ENCODE data around the gene TENM3.

DNA sequence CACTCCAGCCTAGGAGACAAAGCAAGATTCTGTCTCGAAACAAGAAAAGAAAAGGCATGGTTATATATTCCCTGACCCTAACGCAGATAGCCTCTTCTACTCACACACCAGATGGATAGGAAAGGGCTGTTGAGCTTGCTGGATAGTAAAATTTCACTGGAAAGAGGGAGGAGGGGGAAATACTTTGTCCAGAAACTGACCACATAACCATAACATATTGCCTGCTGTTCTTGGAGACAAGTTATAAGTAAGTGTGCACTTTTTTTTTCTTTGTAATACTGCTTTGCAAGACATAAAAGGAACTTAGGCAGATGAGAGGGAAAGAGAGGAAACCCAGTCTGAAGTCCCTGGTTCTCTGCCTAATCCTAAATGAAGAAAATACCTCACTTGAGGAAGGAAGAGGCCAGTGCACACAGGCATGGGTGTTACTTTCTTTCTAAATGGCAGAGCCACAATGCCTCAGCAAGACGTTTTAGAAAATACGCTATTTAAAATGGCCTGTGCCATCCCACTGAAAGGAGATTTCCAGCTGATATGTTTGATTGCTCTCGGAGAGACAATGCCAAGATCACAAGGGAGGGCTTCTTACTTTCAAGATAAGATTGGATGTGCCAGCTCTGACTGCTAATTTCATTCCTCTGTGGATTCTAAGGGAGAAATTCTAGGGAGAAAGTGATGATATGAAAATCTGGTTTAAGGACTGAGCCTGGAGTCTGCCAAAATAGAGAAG is 533.3 kb downstream of the TENM3 start:
- TF ChIP-seq, protein P1, sequence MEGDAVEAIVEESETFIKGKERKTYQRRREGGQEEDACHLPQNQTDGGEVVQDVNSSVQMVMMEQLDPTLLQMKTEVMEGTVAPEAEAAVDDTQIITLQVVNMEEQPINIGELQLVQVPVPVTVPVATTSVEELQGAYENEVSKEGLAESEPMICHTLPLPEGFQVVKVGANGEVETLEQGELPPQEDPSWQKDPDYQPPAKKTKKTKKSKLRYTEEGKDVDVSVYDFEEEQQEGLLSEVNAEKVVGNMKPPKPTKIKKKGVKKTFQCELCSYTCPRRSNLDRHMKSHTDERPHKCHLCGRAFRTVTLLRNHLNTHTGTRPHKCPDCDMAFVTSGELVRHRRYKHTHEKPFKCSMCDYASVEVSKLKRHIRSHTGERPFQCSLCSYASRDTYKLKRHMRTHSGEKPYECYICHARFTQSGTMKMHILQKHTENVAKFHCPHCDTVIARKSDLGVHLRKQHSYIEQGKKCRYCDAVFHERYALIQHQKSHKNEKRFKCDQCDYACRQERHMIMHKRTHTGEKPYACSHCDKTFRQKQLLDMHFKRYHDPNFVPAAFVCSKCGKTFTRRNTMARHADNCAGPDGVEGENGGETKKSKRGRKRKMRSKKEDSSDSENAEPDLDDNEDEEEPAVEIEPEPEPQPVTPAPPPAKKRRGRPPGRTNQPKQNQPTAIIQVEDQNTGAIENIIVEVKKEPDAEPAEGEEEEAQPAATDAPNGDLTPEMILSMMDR (IDR thresholded peaks at IDR 0.05) = no peak
- no peak for TF ChIP-seq POLR2A (IDR thresholded peaks at IDR 0.05)

Data from testis (tissue), 2 donors.